NCI-H748 (cell line): ENCODE measurements around the gene RTL10.
"Not testable (repeated sequence)": the region's sequence is repeated elsewhere in the genome, so short reads cannot be mapped to it uniquely, and the experiment has no call there.

Source experiments
- DNase-seq: peaks from one replicate; lab custom pipeline; 2025; ENCODE audit not compliant: unreplicated experiment; lab: John Stamatoyannopoulos, UW

Gene RTL10

GRCh38 chr22:19889951-19890350, 35.3 kb upstream of the RTL10 start:
- DNase-seq: no peak

GRCh38 chr22:19888131-19888746, 33.6 kb upstream of the RTL10 start:
- no peak for DNase-seq

DNA sequence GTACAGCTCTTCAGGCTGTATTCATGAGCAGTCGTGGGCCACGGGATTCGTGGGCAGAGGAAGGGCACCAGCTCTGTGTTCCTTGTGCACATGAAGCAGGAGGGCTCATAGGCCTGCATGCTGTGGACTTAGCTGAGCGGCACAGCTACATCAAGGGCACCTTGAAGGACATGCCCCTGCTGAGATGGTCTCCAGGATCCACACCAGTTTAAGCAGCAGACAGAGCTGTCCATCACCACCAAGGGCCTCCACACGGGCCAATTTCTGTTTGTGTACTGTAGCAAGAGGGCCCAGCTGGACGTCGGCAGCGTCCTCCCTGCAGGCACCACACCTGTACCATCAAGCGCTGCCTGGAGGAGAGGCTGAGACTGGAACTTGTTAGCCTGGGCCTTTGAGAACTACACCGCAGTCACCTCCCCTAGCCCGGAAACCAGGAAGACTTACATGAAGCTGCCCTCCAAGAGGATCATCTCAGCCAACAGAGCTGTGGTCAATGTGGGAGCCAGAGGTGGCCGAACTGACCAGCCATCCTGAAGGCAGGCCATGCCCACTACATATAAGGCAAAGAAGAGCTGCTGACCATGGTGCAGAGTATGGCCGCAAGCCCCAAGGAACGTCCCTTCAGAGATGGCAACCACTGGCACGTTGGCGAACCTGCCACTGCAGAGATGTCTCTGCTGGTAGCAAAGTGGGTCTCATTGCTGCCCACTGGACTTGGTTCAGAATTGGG, 32.7 kb upstream of the RTL10 start:
- DNase-seq: no peak

GRCh38 chr22:19886605-19887255, 32.1 kb upstream of the RTL10 start:
- no peak for DNase-seq

DNA sequence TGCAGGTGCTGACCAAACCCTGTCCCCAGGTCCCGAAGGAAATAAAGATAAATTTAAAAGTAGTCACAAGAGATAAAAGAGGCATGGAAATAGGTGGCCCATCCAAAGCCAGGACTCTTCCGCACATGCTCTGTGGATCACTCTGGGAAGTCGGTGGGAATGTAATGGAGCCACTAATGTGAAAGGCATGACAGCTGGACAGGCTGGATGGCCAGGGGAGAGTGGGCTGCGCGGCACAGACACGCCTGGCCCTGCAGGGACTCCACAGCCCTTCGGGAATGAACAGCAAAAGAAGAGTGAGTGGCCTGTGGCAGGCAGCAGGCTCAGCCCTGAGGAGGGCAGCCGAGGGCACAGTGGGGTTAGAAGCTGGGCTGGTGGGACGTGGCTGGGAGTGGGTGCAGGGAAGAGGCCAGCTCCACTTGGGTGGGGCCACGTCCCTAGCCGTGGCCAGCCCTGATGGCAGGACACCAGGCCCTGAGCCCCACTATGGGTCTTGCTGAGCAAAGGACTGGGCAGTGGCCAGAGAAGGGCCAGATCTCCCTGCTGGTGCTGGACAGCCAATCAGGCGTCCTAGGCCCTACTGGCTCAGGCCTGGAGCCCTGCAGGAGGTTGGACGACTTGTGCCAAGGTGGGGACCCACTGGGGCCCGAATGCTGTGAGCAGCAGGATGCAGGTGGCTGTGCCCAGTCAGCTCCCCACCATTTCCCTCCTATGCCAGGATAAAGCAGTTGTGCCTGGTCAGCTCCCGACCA, 31.3 kb upstream of the RTL10 start:
- no peak for DNase-seq

- DNase-seq: no peak
Observed at GRCh38 chr22:19884954-19885751, 30.5 kb upstream of the RTL10 start.

- no peak for DNase-seq
Observed at GRCh38 chr22:19884161-19884953, 29.7 kb upstream of the RTL10 start.

DNA sequence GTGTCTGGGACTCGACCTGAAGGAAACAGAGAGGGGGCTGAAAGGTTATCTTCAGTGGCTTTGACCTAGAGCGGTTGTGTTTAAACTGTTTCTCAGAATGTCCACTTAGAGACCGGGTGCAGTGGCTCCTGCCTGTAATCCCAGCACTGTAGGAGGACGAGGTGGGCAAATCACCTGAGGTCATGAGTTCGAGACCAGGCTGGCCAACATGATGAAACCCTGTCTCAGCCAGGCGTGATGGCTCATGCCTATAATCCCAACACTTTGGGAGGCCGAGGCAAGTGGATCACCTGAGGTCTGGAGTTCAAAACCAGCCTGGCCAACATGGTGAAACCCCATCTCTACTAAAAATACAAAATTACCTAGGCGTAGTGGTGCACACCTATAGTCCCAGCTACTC, 28.8 kb upstream of the RTL10 start:
- not testable (repeated sequence) for DNase-seq

GRCh38 chr22:19882446-19883381, 28.0 kb upstream of the RTL10 start:
- no peak for DNase-seq

GRCh38 chr22:19880786-19881569, 26.3 kb upstream of the RTL10 start:
- DNase-seq: no peak

GRCh38 chr22:19879992-19880785, 25.5 kb upstream of the RTL10 start:
- no peak for DNase-seq

- no peak for DNase-seq
Observed at GRCh38 chr22:19879643-19879991, 24.9 kb upstream of the RTL10 start.

- no peak for DNase-seq
Observed at GRCh38 chr22:19879246-19879570, 24.5 kb upstream of the RTL10 start.

- DNase-seq: no peak
Observed at GRCh38 chr22:19878461-19879245, 24.0 kb upstream of the RTL10 start.

DNA sequence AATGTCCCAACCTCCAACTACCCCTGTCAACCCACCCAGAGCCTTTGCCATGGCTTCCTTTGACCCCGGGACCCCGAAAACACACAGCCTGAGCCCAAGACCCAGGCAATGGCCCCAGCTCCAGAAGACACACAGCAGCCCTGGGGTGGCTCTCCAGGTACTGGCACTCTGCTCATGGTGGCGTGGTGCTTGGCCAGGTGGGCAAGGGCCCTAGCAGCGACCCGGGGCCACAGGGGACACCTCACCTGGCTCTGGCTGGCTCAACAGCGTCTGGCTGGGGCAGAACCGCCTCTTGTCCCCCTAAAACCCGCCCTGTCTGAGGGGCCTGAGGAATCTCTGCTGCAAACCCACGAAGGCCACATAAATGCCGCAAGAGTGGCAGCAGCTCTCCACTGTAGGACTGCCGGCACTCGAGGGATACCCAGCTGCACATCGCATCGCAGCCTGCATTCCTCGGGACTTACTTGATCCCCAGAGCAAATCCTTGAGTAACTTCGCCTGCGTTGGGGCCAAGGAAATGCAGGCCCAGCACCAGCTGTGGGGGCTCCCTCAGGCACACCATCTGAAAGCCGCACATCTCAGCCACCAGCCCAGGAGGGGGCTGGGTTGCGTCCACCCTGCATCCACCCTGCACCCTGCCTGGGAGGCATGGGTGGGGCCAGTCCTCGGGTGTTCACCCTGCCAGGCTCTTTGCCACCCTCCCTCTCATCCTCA, 23.1 kb upstream of the RTL10 start:
- DNase-seq: no peak

- DNase-seq: no peak
Observed at GRCh38 chr22:19876941-19877625, 22.4 kb upstream of the RTL10 start.
